Activated T-helper 9 cell treated with anti-CD3 and anti-CD28 coated beads, Interleukin-2, amount 50 U/mL, for 16 hours (primary cell): ENCODE measurements around the gene ATG14.
"Not testable (repeated sequence)": the region's sequence is repeated elsewhere in the genome, so short reads cannot be mapped to it uniquely, and the experiment has no call there.

Source experiments
- DNase-seq: peaks from one replicate; pipeline ENCODE4 v3.0.0-alpha.2; 2020; ENCODE audit warnings: low read depth

Gene ATG14

GRCh38 chr14:55433880-55434804 lies 22.5 kb upstream of the ATG14 start:
- DNase-seq: no peak

GRCh38 chr14:55432628-55433027 lies 21.0 kb upstream of the ATG14 start:
- DNase-seq: no peak

GRCh38 chr14:55430024-55430690 lies 18.5 kb upstream of the ATG14 start:
- no peak for DNase-seq

GRCh38 chr14:55427439-55427838 lies 15.8 kb upstream of the ATG14 start:
- DNase-seq: no peak

DNA sequence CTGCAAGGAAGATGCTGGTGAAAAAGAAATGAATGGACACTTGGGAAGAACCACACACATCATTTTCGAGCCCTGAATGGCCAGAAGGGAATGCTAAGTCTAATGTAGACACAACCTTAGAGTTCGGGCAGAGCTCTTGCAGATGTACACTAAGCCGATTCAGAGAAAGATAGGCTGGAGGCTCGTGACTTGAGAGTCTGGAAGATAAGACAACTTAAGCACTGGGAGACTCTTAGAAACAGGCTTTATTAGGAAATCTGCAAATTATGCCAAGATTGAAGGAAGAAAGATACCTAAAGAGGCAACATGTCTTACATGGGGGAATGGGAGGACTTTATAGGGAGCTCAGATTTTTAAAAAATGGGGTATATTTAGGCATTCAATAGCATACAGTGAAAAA lies 15.3 kb upstream of the ATG14 start:
- no peak for DNase-seq

GRCh38 chr14:55425091-55425490 lies 13.5 kb upstream of the ATG14 start:
- DNase-seq: no peak

DNA sequence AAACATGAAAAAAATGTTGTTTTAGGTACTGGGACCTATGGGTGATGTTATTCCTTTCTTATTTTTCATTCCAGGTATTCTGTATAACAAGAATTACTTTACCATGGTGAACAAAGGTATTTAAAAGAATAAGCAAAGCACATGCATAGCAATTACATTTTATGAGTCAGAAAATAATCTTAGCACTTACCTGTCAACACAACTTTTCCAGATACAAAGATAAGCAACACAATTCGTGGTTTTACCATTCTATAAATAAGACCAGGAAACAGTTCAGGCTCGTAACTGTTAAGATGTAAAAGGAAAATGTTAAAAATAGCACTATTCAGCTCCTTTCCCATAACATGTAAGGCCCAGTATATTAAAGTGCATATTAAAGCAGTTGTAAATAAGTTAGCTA lies 12.3 kb upstream of the ATG14 start:
- no peak for DNase-seq

GRCh38 chr14:55422338-55422737 lies 10.7 kb upstream of the ATG14 start:
- DNase-seq: not testable (repeated sequence)

DNA sequence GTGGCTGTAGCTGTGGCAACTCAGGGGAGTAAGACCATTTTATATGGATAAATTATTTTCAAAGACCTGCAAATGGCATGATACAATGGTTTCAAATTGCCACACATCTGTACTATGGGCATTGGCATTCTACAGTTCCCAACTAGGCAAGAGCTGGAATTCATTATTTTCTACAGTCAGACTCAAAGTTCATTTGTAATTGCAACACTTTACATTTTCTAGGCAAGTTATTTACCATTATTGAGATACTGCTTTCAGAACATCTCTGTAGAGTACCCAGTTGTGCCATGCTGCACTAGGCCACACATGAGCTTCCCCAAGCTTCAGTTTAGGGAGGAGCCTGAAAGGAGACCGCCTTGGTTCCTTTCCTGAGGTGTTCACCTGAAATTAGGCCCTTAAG lies 8.0 kb upstream of the ATG14 start:
- no peak for DNase-seq

- DNase-seq: no peak
Observed at GRCh38 chr14:55418411-55418810, 6.8 kb upstream of the ATG14 start.

DNA sequence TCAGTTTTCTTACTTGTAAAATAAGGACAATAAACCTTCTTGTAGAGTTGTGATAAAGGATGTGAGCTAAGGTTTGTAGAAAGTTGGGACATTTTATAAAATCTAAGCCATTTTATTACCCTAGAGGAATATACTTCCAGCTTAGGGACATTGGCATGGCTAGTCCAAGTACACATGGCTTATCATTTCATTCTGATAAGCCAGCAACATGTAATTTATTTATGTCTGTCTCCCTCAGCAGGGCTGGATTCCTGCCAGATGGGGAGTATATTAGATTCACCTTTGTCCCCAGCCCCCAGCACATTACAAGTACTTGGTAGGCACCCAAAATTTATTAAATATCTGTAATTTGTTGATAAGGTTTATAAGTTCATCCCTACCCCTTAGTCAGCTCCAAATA lies 6.3 kb upstream of the ATG14 start:
- no peak for DNase-seq

GRCh38 chr14:55416866-55417265 lies 5.2 kb upstream of the ATG14 start:
- DNase-seq: no peak

DNA sequence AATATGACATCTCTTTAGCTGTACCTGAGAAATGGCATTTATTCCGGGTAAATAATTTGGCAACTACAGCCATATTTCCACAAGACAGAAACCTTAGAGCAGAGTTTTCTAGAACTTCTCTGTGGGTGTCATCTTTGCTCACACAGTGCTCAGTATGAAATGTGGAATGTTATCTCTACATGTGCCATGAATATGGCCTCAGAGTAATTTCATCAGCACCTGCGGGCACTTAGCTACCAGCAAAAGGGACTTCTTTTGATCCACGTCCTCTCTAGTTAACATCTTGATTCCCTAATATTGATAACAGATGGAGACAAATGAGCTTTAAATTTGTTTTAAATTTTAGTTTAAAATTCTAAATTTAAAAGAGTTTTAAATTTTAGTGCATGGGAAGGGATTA lies 2.9 kb upstream of the ATG14 start:
- DNase-seq: no peak

DNA sequence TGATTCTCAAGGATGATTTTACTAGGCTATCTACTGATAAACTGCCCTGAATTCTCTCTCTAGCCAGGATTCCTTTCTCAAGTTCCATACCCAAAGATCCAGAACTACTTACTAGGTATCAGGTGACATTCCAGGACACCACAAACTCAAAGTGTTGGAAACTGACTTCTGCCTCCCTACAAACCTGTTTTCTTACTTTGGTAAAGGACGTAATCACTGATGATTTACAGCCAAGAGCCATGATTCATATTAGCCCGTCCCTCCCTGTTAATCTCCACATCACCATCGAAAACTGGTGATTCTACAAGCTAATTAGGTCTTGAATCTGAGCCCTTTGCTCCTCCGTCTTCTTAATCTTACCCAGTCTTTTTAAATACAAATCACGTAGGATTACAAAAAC lies 1.0 kb upstream of the ATG14 start:
- no peak for DNase-seq

DNA sequence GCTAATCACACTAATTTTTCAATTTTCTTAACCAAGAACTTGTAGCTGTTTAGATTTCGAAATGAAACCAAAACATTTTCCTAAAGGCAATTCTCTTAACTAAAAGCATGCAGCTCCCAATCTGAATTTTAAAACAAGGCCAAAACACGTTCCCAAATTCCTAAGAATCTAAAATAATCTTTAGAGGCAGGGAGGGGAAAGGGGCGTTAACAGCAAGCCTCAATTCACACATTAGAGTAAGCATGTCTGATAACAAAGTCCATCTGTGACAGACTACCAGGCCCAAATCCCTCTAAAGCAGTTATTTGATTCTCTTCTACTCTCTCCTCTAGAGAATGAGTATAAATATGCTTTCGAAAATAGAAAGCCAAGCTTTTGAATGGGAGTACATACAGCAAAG lies 754 bp downstream of the ATG14 start:
- no peak for DNase-seq

DNA sequence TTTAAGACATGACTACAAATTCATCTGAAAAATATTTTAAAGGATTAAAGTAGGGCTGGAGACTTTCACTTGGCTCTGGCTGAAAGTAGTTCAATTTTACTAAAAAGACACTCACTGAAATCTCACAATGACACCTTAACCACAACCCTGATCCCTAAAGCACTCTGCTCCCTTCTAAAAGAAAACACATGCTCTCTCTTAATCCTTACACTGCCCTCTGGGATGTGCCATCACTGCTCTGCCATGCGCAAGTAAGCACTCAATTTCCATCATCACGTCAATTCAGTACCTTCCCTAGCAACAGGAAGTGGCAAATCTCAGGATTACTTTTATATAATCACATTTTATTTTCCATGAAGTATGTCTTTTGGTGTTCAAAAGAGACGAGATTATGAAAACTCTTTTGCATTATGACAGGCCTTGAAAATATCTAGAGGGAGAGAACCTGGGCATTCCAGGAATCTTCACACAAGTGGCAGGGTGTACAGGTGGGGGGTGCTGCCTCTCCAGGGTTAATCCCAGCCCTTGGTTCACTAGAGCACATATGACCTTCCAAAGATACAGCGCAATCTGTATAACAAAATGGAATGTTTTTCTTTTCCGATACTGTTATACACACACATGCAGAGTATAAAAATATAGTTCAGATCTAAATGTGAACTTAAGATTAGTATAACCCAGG lies 7.3 kb downstream of the ATG14 start:
- no peak for DNase-seq

DNA sequence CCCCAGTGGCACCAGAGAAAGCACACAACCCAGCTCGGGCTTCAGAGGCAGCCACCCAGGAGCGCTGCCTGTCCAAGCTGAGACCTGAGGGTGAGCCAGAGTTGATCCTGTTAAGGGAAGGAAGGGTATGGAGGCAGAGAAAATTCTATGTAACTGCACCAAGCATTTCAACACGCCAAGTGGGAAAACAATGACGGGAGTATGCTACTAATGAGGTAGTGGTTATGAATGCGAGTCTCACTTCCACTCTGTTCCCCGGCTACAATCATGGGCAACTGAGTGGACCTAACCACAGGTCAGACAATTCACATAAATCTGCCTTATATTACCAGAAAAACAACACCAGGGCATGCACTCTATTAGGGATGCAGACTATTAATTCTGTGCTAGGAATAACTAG lies 9.9 kb downstream of the ATG14 start:
- DNase-seq: no peak

DNA sequence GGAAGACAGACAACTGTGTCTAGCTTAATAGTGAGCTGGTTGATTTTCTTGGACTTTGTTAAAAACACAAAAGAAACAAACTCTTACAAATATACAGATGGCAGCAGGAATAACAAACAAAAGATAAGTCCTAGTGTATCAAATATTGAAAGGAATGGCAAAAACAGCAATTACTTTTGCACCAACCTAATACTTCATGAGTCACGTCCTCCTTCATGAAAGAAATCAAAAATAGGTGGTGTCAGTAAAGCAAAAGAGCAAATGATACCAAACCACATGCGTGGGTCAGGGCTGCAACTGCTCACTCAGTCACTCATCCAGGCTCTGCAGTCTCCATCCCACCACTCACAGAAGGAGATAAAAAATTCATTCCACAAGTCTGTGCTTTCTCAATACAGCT lies 11.8 kb downstream of the ATG14 start:
- no peak for DNase-seq

- no peak for DNase-seq
Observed at GRCh38 chr14:55399183-55399582, 12.4 kb downstream of the ATG14 start.

DNA sequence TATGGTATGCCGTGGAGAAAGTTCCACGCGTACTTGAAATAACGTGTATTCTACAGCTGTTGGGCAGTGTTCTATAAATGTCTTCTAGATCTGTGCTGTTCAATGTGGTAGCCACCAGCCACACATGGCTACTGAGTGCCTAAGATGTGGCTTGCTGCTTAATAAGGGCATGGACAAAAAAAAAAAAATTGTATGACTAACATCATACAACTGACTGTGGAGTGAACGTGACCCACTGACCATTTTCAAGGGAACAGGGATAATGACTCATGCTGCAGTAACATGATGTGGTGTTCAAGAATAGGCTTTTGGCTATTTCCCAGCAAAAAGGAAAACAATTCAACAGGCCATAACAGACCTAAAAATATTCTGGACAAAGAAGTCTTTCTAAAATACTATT lies 13.0 kb downstream of the ATG14 start:
- no peak for DNase-seq

- no peak for DNase-seq
Observed at GRCh38 chr14:55389330-55389729, 22.3 kb downstream of the ATG14 start.

- DNase-seq: no peak
Observed at GRCh38 chr14:55388160-55388559, 23.5 kb downstream of the ATG14 start.

DNA sequence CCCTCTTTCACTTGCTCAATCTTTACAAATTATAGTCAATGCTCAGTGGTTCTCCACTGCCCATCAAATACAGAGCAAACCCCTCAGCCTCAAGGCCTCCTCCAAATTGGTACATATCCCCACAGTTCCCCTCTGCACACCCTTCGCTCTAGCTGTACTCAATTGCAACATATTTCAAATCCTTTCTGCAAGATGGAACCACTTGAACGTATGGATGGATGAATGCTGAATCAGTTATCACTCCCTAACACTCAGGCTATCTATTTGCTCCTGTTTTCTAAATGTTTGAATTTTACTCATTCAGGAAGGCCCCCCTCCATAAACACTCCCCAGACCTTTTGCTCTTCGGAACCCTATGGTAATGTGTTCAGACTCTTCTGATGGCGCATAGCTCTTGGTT lies 24.5 kb downstream of the ATG14 start:
- no peak for DNase-seq
